ENCODE results near the gene GNAT2.

DNA sequence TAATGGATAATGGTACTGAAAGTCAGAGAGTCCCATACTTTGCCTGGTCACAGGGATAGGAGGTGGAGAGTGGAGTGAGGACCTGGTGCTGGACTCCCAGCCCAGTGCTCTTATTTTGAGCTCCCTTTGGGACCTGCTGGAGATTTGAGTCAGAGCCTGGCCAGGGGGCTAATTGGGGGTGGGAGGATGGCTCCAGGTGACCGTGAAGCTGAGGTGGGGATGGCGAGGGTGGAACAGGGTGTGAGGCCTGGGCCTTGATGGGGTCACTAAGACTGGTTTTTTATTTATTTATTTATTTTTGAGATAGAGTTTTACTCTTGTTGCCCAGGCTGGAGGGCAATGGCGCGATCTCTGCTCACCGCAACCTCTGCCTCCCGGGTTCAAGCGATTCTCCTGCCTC lies 18.0 kb upstream of the GNAT2 start:
- no peak for TF ChIP-seq SP1 (IDR thresholded peaks at IDR 0.05)
- no peak for TF ChIP-seq LEF1 (IDR thresholded peaks at IDR 0.05; ENCODE audit: borderline replicate concordance)
- no peak for TF ChIP-seq ELF4 (IDR thresholded peaks at IDR 0.05)
- no peak for TF ChIP-seq TARDBP (IDR thresholded peaks at IDR 0.05)
- no peak for TF ChIP-seq BHLHE40 (IDR thresholded peaks at IDR 0.05; ENCODE audit: borderline replicate concordance)
- TF ChIP-seq FOXM1 (IDR thresholded peaks at IDR 0.05; ENCODE audit: borderline replicate concordance): no peak
- no peak for TF ChIP-seq NFRKB (IDR thresholded peaks at IDR 0.05)
- TF ChIP-seq FOXA1 (IDR thresholded peaks at IDR 0.05): no peak
- TF ChIP-seq HDGF (IDR thresholded peaks at IDR 0.05; ENCODE audit: borderline replicate concordance): no peak
- no peak for TF ChIP-seq FOXK2 (IDR thresholded peaks at IDR 0.05)
- no peak for TF ChIP-seq PKNOX1 (IDR thresholded peaks at IDR 0.05)
- TF ChIP-seq SUZ12 (IDR thresholded peaks at IDR 0.05): no peak
- TF ChIP-seq ARNT (IDR thresholded peaks at IDR 0.05): no peak
